ENCODE measurements around the gene SOX5.

GRCh38 chr12:23731035-23731434 lies 218.4 kb downstream of the SOX5 start:
- TF ChIP-seq CTCF (conservative IDR thresholded peaks at IDR 0.05; ENCODE audit: low read length) = no peak
- no peak for TF ChIP-seq EZH2phosphoT487 (IDR thresholded peaks at IDR 0.05; ENCODE audit: borderline replicate concordance)
